PFSK-1 (cell line): ENCODE measurements around the gene DCTN4.

Source experiments
- SIN3A ChIP-seq: IDR thresholded peaks from 2 replicates; pipeline ENCODE4 v1.6.1; 2012; ENCODE audit warnings: mild to moderate bottlenecking, low read length, moderate library complexity, borderline replicate concordance; ENCODE audit not compliant: insufficient read depth
- TAF1 ChIP-seq: IDR thresholded peaks from 2 replicates; pipeline ENCODE4 v1.6.1; 2012; ENCODE audit warnings: low read length, control low read depth, borderline replicate concordance; ENCODE audit not compliant: insufficient read depth

DNA sequence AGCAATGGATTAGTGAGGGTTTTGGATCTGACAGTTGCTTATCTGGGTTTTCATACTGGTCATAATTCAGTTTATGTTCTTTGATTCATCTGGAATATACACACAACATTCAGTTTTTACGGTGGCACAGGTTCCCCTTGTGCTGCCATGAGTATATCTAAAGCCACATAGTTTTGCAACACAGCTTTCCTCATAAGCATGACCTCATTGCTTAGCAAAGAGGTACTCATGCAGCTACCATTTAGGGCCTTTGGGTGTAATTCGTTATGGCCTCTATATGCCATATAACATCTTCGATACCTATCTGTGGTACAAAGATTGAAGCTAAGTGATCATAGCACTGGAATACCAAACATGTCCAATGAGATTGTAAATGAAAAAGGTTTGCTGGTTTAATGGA, 55.1 kb downstream of the DCTN4 start:
- no peak for TF ChIP-seq TAF1
- TF ChIP-seq SIN3A: no peak
